Measurements from ENCODE around the gene NKX2-4.

DNA sequence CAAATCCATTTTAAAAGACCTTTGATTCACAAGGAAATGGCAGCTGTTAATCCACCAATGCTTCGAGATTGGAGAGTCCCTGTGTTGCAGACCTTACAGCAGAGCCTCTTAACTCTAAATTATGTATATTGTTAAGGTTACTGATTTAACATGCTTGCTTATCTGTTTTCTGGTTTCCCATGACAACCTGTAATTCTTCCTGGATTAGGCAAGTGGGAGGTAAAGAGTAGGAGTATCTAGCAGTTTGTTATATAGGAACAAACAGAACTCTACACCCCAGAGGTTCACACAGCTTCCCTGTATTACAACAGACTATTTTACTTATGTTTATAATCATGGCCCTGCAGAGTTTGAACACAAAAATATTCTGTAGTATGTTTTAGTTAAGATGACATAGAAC lies 39.5 kb downstream of the NKX2-4 start:
- TF ChIP-seq, protein P1, sequence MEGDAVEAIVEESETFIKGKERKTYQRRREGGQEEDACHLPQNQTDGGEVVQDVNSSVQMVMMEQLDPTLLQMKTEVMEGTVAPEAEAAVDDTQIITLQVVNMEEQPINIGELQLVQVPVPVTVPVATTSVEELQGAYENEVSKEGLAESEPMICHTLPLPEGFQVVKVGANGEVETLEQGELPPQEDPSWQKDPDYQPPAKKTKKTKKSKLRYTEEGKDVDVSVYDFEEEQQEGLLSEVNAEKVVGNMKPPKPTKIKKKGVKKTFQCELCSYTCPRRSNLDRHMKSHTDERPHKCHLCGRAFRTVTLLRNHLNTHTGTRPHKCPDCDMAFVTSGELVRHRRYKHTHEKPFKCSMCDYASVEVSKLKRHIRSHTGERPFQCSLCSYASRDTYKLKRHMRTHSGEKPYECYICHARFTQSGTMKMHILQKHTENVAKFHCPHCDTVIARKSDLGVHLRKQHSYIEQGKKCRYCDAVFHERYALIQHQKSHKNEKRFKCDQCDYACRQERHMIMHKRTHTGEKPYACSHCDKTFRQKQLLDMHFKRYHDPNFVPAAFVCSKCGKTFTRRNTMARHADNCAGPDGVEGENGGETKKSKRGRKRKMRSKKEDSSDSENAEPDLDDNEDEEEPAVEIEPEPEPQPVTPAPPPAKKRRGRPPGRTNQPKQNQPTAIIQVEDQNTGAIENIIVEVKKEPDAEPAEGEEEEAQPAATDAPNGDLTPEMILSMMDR (IDR thresholded peaks at IDR 0.05) = no peak
- no peak for TF ChIP-seq ZFX (IDR thresholded peaks at IDR 0.05; ENCODE audit: borderline replicate concordance)

All from 22Rv1 (cell line).